Germinal center (tissue), 1 donor: ENCODE measurements around the gene GRIK4.

ENCODE experiments used
- DNase-seq: peaks from one replicate; pipeline ENCODE4 v3.0.0; 2012; ENCODE audit warnings: mixed read lengths, low spot score

The GRIK4 gene

DNA sequence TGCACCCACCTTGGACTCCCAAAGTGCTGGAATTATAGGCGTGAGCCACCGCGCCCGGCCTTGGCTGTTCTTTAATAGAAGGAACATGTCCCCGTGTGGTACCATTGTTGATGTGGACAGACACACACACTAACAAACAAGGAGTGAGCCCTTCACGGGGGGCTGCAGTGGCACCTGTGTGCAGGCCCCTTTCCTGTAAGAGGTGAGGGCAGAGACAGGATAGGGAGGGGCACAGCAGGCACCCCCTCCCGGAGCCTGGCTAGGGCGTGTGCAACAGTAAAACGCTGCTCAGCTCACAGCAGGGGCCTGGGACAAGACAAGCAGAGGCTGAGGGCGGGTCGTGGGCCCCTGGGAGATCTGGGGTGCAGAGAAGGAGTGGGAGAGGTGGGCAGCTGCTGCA is 37.8 kb downstream of the GRIK4 start:
- no peak for DNase-seq

DNA sequence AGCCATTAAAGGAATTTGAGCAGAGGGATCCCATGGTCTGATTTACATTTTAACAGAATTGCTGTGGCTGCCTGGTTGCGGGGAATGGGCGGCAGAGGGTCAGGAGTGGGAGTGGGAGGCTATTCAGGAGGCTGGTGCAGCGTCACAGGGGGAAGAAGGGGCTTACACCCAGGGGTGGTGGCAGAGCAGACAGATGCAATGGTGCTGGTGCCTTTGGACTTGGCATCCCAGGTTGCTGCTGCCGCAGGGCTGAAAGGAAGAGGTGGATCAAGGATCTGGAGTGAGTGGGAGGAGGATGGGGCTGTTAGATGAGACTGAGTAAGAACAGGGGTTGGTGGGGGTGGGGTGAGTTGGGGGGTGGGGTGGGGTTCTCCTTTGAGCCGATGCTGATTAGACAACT is 38.5 kb downstream of the GRIK4 start:
- no peak for DNase-seq

DNA sequence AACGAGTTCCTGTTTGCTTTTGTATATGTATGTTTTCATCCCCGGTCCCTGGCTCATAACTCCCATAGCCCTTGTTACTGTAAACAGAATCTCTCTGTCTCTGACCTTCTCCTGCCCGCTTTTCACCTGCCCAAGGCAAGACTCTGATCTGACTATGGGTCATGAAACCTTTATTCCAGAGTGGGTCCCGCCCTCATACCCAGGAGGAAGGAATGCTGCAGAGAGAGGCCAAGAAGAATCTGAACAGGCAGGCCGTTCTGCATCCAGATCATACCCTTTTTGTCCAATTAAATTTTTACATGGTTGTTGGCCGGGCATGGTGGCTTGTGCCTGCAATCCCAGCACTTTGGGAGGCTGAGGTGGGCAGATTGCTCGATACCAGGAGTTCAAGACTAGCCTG is 39.6 kb downstream of the GRIK4 start:
- DNase-seq, result no peak

DNA sequence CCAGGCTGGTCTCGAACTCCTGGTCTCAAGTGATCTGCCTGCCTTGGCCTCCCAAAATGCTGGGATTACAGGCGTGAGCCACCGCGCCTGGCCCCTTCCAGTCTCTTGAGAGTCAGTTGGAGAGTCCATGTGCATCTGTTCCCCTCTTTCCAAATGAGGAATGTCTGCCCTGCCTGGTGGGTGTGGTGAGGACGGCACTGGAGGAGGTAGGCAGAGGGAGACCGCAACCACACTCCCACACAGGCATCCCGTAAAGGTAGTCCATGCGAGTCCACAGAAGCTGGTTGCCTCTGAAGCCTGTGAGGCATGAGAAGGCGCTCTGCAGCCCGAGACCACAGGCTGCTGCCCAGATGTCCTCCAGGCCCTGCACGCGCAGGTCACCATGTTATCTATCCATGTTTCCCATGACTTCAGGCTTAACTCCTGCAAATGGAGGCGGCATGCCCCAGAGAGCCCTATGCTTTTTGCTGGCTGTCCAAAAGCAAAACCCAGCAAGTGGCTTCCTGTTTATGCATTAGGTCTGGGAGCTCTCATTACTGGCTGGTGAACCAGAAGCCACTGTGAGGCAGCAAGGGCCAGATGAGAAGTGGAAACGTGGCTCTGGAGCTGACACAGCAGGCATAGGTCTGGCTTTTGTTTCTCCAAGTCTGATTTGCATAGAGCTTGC is 43.4 kb downstream of the GRIK4 start:
- no peak for DNase-seq

DNA sequence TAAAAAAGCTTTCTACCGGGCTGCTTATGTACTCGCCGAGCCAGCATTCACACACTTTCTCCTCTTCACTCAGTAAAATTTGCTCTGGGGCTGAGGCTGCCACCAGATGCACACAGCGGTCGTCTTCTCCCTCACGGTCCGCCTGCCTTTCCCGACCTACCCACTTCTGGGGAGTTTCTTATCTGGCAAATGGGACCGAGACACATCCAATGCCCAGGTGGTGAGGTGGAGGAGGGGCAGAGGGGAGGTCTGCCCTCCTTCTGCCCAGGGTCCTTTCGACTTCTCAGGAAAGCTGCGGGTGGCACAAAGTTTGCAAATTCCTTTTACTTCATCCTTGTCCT is 43.9 kb downstream of the GRIK4 start:
- DNase-seq, result no peak

DNA sequence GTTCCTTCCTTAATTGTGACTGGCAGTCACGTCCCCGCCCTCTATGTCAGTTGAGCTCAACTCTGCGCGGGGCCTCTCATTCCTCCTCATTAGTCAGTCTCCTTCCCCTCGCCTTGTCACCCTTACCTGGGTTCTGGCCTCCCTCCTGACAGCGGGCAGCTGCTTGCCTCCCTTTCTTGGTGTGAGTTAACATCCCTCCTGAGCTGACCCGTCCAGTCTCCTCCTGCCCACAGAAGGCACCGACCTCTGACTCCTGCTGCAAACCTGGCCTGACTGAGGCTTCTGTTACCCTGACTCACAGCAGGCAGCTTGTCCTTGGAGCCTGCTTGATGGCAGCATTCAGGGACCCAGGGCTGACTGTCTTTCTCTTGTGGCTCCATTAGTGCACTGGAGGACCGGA is 45.2 kb downstream of the GRIK4 start:
- DNase-seq, result no peak

DNA sequence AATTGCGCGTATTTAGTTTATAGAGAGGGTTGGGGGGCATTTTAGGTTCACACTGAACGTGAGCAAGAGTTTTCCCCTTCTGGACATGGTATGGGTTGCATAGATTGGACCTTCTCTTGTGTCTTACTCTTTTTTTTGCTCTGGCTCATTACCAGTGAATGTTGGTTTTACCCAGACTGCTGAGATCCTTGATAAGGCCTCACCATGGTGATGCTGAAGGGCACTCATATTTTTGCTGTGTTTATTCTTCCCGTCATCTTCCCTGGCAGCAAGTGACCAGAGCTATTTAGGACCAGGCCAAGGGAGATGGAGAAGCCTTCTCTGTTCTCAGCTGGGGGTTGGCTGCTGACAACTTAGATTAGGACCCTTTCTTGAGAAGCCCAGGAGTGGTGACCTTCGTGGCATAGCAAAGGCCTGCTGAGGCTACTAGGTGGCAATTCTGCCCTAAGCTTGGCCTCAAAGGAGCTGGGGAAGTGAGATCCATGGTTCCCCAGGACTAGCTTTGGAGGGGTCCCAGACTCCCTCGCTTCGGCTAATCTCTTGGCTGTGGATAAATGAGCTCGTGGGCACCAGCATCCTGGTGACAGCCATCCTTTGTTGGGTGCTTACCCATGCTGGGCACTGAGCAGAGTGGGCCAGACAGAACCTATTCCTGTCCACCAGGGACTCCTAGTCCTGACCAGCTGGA is 47.3 kb downstream of the GRIK4 start:
- no peak for DNase-seq

DNA sequence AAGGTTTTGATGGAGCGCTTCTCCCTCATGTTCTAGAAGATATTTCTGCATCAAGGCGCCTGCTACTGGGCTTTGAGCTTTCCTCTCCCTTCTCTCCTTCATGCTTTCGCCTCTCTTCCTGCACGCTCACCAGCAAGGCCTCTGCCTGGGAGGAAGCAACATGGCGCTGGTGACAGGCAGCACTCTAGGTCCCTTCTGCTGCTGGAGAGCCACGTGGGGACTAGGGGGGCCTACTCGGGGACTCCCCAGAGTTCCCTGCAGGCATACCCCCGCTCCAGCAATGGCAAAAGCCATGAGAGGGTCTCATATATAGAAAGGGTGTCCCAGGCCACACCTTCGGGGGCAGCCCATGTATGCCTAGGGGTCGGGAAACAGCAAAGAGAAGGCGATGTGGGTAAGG is 49.7 kb downstream of the GRIK4 start:
- DNase-seq, result no peak

DNA sequence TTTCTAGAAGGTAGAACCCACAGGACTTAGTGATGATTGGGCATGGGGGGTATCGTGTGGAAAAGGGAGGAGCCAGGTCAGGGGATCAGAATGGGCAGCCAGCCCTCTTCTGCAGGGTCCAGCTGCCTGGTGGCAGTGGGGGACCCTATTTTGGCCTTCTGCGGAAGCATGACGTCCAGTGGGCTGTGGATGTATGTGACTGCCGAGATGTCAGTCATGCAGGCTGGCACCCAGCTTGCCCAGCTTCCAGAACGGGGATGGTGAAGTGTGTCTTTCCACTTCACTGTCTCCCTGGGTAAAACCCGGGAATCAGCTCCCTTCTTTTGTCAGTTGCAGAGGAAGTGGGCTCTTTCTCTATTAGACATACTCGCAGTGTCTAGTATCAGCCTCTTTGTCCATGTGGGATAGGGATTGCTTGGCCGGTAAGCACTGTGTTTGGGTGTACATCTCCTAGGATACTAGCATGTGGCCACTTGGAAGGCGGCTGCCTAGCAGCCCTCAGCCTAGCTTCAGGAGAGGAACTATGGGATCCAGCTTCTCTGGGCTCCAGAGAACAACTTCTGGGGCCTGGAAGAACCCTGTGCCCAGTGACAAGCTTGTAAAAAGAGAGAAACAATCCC is 51.4 kb downstream of the GRIK4 start:
- DNase-seq, result no peak

DNA sequence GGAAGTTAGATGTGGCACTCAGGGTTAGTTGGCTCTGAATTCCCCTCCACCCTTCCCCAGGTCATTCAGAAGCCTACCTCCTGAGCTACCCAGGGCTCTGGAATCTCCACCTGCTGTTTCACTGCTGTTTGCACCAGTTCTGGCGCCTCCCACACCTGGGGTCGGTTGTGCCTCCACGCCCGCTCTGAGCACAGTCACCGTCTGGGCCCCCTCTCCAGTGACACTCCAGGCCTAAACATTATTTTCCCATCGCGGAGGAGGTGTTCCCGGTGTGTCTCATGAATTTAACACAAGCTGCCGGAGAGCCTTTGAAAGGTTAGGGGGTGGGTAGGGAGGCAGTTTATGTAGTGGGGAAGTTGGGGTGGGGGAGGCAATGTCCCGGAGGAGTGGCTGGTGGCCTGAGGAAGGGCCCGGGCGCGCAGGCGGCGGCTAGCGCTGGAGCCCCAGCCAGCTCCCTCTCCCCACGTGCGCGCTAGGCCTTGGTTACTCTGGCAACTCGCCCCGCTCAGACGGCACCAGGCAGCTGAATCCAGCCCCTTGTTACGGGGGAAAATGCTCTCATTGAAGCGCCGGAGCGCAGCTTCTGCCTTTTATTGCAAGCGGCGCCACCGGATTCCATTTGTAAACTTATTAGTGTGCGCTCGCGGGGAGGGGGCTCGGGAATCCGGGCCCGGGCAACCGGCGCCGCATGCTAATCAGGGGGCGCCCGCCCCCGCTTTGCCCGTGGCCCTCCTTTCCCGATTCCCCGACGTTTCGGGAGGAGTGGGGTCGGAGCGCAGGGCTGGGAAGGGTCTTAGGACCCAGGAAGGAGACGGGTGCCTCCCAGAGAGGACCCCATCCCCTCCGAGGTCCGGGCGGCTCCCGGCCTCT is 52.4 kb downstream of the GRIK4 start:
- DNase-seq, result no peak

DNA sequence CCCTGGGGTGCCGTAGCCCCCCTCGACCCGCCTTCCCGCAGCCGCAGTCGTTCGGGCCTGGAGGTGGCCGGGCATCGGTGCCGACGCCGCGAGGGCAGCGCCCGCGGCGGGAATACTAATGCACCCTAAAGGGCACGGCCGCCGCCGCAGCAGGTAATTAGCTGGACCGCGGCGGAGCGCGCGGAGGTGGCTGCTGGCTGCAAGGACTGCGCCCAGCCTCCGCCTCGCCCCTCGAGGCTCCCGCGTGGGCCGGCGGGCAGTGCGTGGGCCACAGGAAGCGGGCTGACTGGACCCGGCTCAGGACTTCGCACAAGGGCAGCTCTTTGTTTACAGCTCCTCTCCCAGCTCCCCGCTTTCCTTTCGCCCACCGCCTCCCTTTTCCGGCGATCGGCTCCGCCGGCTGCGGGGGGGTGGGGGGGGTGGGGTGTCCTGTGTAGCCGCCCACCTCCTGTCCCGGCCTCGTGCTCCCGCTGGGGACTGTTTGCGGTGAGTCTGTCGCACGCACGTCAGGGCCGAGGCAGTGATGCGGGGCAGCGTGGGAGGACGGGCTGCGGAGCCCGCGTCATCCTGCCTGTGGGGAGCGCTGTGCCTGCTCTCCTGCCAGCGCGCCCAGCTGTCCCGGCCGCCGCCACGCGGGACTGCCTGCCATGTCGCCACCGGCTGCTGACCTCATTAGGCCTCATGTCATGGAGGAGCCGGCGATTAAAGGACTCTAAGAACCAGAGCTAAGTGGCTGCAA is 53.2 kb downstream of the GRIK4 start:
- DNase-seq, result peak; percentile 34

DNA sequence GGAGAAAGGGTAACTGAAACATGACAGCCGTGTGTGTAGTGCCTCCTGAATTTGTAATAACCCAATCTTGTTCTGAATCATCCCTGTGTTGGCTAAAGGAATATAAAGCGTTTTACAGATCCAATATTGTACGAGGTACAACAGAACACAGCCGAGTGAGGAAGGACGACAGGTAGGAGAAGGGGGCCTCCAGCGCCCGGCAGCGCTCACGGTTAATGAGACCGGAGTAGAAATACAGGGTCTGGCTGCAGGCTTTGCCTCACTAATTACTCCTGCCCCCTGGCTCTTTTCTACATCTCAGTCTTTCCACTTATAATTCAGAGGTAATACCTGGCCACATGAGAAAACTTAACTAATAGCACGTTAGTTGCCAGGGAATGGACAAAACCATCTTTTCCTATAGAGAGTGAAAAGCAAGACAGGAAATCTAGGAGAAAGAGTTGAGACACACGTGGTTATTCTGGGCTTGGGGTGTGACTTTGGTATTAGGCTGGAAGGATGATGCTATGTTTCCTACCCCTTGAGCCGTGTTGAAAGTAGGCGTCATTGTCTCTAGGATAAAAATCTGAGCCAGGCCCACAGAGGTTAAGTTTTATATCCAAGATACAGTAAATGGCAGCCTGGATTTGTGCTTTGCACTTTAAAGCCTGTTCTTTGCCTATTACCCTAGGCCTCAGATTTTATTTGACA is 54.1 kb downstream of the GRIK4 start:
- DNase-seq, result no peak

DNA sequence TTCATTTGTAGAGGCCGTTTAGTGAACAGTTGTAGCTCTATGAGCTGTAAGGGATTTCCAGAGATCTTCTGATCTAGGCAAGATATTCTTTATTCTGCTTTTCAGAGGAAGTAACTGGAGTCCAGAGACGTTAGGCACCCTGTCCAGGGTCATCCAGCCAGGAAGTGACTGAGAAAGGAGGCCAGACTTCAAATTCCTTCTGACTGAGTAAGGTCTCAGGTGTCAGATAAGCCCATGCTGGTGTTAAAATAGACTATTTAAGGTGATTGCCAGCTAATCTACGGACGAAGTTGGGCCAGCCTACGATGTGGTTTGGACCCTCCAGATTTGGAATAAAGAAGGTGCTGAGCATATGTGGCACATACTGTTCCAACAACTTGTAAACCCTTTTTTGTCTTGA is 54.6 kb downstream of the GRIK4 start:
- no peak for DNase-seq

DNA sequence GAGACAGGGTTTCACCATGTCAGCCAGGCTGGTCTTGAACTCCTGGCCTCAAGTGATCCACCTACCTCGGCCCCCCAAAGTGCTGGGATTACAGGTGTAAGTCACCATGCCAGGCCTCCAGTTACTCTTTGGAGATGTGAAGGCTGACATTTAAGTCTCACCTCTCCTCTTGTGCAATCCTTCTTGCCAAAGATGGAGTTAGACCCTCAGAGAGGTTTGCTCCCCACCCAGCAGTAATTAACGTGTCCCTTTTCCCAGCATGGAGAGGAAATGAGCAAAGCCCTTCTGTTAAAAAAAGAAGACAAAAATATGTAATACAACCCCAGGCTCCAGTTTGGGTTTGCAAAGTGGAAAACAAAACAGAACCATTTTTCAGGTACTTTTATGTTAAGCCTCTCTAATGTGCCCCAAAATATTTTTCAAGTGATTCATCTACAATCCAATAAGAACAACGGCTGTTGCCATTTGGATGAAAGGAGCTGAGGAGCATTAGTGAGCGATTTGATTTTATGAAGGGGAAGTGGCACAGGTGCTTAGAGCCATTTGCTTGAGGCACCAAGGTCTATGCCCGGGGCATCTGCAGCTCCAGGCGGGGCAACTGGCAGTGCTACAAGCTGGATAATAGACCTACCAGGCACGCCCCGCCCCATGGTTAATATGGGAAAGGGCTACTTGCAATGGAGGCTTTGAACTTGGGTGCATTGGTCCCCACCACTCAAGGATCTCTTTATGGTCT is 57.2 kb downstream of the GRIK4 start:
- DNase-seq, result no peak

DNA sequence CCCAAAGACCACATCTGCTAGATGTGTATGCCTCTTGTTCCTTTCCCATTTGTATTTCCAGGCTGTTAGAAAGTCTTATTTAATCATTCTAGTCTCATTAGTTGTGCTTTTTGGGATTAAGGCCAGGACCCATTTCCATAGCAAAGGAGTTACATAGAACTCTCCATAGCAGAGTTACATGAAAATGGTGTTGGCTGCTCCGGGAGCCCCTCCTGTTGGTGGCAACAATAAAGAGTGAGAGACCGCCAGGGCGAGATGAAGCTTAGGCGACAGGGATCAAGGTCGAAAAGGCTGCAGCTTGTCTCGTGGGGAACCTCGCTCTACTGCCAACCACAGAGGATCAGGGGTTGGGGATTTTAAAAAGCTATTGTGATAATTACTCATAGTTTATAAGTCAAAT is 58.3 kb downstream of the GRIK4 start:
- DNase-seq, result no peak

DNA sequence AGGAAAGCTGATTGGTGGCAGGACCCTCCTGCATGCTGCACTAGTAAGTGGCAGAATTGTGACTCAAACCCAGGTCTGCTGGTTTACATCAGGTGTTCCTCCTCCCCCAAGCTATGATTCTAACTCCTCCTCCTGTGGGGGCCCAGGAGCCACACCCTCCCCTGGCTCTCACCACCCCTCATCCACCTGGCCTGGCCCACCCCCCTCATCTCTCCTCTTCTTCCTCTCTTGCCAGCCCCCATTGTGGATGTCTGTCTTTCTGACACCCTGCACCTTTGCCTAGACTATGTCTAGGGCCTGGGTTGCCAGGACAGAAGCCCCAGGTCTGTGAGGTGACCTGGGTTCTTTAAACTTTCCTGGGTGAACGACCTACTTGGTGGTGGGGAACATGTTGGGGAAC is 59.9 kb downstream of the GRIK4 start:
- no peak for DNase-seq

DNA sequence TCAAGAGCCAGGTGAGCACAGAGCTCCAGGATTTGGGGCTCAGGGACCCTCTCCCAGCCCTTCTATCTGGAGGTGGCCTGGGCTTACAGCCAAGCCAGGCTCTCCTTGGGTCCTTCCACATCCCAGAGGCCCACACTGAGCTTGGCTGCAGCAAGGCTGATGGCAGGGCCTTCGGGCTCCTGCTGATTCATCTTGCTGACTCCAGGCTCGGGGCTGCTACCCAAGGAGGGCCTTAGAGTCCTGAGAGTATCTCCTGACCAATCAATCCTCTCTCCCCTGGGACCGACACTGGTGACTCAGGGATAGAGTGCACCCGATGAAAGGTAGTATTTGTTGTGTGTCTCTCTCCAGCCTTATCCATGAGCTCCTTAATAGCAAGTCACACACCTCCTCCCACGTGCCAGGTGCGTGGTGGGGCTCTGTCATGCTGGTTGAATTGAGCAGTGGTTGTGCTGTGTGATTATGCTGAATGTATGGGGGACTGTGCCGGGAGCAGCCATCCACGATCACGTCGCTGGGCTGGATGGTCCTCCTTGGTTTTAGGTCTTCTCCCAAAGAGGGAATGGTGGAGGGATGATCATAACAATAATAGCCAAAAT is 62.3 kb downstream of the GRIK4 start:
- DNase-seq, result no peak

DNA sequence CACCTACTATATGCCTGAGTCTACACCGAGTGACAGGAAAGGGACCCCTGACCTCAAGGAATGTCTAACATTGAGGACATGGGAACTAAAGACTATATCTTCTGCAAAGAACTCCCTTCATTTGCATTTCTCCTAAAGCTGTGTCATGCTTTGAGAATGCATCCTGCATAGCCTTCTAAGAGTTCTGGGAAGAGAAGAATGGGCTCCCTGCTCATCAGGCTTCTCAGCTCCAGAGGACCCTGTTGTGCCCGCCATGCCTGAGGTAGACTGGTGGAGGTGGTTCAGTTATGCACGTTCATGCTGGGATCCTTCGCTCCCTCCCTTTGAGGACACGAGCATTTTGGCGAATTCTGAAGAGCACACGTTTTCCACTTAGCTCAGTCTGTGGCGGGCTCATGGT is 63.3 kb downstream of the GRIK4 start:
- DNase-seq, result no peak

DNA sequence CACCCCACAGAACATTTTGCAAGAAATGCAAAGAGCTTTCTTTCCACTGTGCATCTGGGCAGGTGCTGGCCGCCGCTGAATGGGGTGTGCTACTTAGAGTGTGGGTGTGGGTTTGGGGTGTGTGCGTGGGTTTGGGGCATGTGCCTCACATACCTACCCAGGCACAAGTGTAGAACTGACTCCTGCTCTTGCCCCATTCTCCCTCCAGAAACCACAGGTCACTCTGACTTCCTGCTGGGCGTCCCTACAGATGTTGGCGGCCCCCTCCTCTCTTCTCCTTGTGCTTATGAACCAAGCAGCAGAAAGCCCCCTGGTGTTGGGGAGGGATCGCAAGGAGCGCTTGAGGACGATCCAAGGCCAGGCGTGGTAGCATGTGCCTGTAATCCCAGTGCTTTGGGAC is 63.9 kb downstream of the GRIK4 start:
- no peak for DNase-seq

DNA sequence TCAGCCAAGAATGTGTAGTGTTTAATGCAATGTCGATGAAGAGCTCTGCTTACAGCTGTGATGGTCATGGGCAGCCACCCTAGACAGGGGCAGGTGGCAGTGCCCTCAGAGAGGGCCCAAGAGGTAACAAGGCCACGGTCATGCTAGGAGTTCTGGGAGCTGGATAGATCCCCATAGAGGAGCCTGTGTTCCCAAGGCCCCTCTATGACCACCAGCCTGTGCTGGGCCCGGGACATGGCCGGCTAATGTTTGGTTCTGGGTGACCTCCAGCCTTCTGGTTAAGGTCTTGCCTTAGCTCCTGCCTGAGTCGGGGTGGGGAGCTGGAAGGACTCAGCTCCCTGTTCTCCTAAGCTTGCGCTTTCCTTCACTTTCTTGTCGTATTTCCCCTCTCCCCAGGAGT is 65.1 kb downstream of the GRIK4 start:
- no peak for DNase-seq
